HG03159 (cell line): ENCODE data around the gene GALNS.
A peak's percentile ranks its signal among the peaks of the same experiment; 100 is the strongest.

ENCODE experiments used
- ATAC-seq: cut with Tn5 transposase; IDR thresholded peaks from one replicate; pipeline ENCODE4 v1.9.1; 2021; ENCODE audit warnings: mild to moderate bottlenecking, moderate library complexity; ENCODE audit not compliant: unreplicated experiment

The GALNS gene

GRCh38 chr16:88861359-88861758, 4.6 kb upstream of the GALNS start:
- ATAC-seq: no peak

GRCh38 chr16:88859381-88860091, 2.8 kb upstream of the GALNS start:
- no peak for ATAC-seq

- ATAC-seq: no peak
Observed at GRCh38 chr16:88857728-88858339, 1.1 kb upstream of the GALNS start.

- ATAC-seq: peak; percentile 25
Observed at GRCh38 chr16:88856122-88856827, 472 bp downstream of the GALNS start.

- ATAC-seq: no peak
Observed at GRCh38 chr16:88855736-88856121, 1.0 kb downstream of the GALNS start.

GRCh38 chr16:88855176-88855575, 1.6 kb downstream of the GALNS start:
- no peak for ATAC-seq

- ATAC-seq: no peak
Observed at GRCh38 chr16:88854306-88855111, 2.2 kb downstream of the GALNS start.

GRCh38 chr16:88853325-88853941, 3.3 kb downstream of the GALNS start:
- ATAC-seq: no peak

GRCh38 chr16:88851616-88852015, 5.1 kb downstream of the GALNS start:
- no peak for ATAC-seq

GRCh38 chr16:88850531-88851199, 6.1 kb downstream of the GALNS start:
- ATAC-seq: no peak

GRCh38 chr16:88848557-88848956, 8.2 kb downstream of the GALNS start:
- no peak for ATAC-seq

- ATAC-seq: no peak
Observed at GRCh38 chr16:88847654-88848053, 9.1 kb downstream of the GALNS start.

- no peak for ATAC-seq
Observed at GRCh38 chr16:88846088-88846487, 10.7 kb downstream of the GALNS start.

GRCh38 chr16:88844419-88845036, 12.2 kb downstream of the GALNS start:
- no peak for ATAC-seq

- ATAC-seq: no peak
Observed at GRCh38 chr16:88843256-88843655, 13.5 kb downstream of the GALNS start.

GRCh38 chr16:88842806-88843205, 13.9 kb downstream of the GALNS start:
- no peak for ATAC-seq

- ATAC-seq: no peak
Observed at GRCh38 chr16:88842308-88842756, 14.4 kb downstream of the GALNS start.

GRCh38 chr16:88841521-88842307, 15.0 kb downstream of the GALNS start:
- ATAC-seq: no peak

- ATAC-seq: no peak
Observed at GRCh38 chr16:88840600-88841215, 16.0 kb downstream of the GALNS start.
